ENCODE measurements around the gene ATRN.

DNA sequence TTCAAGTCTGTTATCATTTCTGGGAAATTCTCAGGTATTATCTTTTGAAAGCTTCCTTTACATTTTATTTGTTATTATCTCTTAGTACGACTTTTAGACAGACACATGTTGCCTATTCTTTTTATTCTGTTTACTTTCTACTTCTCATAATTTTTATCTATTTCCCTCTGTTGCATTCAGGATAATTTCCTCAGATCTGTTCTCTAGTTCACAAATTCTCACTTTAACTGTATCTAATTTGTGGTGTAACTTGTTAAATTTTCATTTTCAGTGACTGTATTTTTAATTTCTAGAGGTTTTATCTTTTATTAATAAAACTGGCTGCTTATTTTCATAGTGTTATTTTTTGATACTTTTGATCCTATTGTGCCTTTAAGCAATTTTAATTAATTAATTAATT is 16.0 kb downstream of the ATRN start:
- TF ChIP-seq, protein P1, sequence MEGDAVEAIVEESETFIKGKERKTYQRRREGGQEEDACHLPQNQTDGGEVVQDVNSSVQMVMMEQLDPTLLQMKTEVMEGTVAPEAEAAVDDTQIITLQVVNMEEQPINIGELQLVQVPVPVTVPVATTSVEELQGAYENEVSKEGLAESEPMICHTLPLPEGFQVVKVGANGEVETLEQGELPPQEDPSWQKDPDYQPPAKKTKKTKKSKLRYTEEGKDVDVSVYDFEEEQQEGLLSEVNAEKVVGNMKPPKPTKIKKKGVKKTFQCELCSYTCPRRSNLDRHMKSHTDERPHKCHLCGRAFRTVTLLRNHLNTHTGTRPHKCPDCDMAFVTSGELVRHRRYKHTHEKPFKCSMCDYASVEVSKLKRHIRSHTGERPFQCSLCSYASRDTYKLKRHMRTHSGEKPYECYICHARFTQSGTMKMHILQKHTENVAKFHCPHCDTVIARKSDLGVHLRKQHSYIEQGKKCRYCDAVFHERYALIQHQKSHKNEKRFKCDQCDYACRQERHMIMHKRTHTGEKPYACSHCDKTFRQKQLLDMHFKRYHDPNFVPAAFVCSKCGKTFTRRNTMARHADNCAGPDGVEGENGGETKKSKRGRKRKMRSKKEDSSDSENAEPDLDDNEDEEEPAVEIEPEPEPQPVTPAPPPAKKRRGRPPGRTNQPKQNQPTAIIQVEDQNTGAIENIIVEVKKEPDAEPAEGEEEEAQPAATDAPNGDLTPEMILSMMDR (tag by site-specific recombination; IDR thresholded peaks at IDR 0.05) = no peak
- no peak for TF ChIP-seq ZNF2 (tag by site-specific recombination; IDR thresholded peaks at IDR 0.05)
- no peak for TF ChIP-seq ZNF777 (tag by site-specific recombination; IDR thresholded peaks at IDR 0.05; ENCODE audit: borderline replicate concordance)
- TF ChIP-seq, protein P2, sequence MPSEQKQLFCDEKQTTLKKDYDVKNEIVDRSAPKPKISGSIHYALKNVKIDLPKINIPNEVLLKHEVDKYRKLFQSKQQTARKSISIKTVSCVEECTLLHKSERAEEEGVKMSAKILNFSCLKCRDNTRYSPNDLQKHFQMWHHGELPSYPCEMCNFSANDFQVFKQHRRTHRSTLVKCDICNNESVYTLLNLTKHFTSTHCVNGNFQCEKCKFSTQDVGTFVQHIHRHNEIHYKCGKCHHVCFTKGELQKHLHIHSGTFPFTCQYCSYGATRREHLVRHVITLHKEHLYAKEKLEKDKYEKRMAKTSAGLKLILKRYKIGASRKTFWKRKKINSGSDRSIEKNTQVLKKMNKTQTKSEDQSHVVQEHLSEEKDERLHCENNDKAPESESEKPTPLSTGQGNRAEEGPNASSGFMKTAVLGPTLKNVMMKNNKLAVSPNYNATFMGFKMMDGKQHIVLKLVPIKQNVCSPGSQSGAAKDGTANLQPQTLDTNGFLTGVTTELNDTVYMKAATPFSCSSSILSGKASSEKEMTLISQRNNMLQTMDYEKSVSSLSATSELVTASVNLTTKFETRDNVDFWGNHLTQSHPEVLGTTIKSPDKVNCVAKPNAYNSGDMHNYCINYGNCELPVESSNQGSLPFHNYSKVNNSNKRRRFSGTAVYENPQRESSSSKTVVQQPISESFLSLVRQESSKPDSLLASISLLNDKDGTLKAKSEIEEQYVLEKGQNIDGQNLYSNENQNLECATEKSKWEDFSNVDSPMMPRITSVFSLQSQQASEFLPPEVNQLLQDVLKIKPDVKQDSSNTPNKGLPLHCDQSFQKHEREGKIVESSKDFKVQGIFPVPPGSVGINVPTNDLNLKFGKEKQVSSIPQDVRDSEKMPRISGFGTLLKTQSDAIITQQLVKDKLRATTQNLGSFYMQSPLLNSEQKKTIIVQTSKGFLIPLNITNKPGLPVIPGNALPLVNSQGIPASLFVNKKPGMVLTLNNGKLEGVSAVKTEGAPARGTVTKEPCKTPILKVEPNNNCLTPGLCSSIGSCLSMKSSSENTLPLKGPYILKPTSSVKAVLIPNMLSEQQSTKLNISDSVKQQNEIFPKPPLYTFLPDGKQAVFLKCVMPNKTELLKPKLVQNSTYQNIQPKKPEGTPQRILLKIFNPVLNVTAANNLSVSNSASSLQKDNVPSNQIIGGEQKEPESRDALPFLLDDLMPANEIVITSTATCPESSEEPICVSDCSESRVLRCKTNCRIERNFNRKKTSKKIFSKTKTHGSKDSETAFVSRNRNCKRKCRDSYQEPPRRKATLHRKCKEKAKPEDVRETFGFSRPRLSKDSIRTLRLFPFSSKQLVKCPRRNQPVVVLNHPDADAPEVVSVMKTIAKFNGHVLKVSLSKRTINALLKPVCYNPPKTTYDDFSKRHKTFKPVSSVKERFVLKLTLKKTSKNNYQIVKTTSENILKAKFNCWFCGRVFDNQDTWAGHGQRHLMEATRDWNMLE (tag by site-specific recombination; conservative IDR thresholded peaks at IDR 0.05; ENCODE audit: low read depth) = no peak
- no peak for TF ChIP-seq ZNF76 (tag by site-specific recombination; IDR thresholded peaks at IDR 0.05; ENCODE audit: borderline replicate concordance, low read depth)
- no peak for TF ChIP-seq ZNF133 (tag by site-specific recombination; IDR thresholded peaks at IDR 0.05)
- no peak for TF ChIP-seq ZSCAN16 (tag by site-specific recombination; IDR thresholded peaks at IDR 0.05)
- TF ChIP-seq ZNF114 (tag by site-specific recombination; IDR thresholded peaks at IDR 0.05) = no peak
- no peak for TF ChIP-seq YY1 (tag by site-specific recombination; IDR thresholded peaks at IDR 0.05)
